HG03457 (cell line): ENCODE data around the gene NMNAT3.

Experiments used
- ATAC-seq: cut with Tn5 transposase; IDR thresholded peaks from one replicate; pipeline ENCODE4 v1.9.1; 2021; ENCODE audit warnings: moderate number of reproducible peaks; ENCODE audit not compliant: unreplicated experiment

NMNAT3 gene

GRCh38 chr3:139677388-139678155 lies at the start of gene NMNAT3:
Gene NMNAT3 (minus strand): TSS chr3:139677972. CDS start chr3:139627724, 50,248 bp downstream.
- ATAC-seq = peak; percentile 90

GRCh38 chr3:139721370-139721769 lies 43.6 kb upstream of the NMNAT3 start:
- no peak for ATAC-seq

DNA sequence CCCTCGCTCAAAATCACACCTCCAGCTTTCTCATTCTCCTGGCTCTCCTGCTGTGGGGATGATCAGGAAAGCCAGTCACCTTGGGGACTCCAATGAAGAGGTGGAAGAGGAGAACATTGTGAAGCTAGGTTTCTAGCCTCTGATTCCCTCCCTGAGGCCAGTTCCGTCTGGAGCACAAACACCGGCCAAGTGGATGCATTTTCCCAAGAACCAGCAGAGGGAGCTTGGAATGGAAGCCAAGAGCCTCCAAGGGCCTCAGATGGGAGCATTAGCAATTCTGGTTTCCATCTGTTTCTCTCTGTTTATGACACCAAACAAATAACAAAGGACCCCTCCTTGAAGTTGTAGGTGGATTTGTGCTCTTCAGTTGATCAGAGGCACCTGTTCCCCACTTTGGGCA lies 40.6 kb upstream of the NMNAT3 start:
- no peak for ATAC-seq

DNA sequence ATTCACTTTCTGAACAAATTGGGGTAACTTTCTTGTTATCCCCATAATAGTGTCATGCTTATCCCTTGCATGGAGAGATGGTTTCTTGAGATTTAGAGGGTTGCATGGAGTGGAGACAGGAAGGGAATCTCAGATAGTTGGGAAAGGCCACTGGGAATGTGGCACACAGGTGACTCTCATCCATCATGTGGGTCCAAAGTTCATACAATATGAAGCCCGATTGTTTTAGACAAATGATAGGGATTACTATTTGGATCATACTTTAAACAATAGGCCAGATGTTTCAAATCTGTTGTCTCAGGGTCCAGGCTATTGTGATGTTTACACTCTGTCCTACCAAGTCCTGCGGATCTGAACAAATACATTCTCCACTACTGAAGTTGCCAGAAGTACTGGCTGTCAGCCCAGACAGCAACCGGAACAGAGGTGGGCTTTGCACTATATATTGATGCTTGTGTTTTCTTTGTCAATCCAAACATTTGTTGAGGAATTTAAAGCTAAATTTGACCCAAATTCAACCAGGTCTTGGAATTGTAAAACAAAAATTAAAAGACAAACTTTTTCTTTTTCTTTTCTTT lies 39.2 kb upstream of the NMNAT3 start:
- no peak for ATAC-seq

GRCh38 chr3:139715743-139716360 lies 38.1 kb upstream of the NMNAT3 start:
- no peak for ATAC-seq

DNA sequence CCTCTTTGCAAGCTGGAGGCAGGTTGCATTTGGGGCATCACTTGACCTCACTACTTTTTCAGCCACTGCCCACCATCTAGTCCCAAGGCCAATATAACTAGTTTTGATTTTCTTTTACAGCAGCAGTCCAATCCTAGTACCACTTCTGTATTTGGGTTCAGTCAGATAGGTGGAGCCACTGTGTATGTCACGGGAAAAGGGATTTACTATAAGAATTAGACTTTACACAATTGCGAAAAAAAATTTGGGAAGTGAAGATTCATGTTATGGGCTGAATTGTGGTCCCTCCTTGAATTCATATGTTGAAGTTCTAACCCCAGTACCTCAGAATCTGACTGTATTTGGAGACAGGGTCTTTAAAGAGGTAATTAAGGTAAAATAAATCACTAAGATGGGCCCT lies 37.4 kb upstream of the NMNAT3 start:
- no peak for ATAC-seq

GRCh38 chr3:139710212-139710611 lies 32.4 kb upstream of the NMNAT3 start:
- ATAC-seq = no peak

GRCh38 chr3:139705631-139706030 lies 27.9 kb upstream of the NMNAT3 start:
- no peak for ATAC-seq

- ATAC-seq = no peak
These were observed 18.5 kb upstream of the NMNAT3 start for GRCh38 chr3:139696314-139696604.

DNA sequence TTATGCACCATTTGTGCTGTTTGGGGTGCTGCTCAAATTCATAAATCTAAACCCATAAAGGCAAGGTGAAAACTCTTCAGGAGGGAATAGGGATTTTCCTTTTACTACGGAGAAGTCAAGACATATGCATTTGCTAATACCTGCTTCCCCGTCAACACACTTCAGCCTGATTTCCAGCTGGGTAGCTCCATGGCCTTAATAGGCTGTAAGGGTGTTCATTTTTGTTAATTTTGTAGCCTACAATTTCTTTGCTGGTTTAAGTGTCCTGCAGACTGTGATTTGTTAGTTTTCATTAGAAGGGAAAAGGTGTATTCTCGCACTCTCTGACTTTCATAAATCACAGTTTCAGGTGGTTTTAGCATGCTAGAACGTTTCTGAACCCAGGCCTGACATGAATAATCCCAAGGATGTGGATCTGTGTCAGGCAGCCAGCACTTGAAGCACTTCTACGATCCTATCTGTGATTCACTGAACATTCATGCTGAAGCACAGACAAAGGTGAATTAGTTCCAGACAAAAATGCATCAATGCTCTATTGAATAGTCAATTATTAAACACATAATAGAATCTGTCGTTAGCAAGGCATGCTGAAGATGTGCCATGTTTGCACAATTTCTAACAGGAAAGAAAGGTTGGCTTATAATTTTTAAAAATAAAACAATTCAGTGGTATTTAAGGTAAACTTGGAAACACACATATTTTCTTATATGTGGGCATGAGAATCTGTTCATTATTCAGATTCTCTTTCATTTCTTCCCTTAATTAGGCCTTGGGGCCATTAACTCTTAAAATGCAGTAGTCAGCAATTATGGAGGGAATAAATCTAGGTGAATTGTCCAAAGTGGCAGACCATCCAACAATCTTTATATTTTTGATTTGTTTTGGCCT lies 17.9 kb upstream of the NMNAT3 start:
- no peak for ATAC-seq

DNA sequence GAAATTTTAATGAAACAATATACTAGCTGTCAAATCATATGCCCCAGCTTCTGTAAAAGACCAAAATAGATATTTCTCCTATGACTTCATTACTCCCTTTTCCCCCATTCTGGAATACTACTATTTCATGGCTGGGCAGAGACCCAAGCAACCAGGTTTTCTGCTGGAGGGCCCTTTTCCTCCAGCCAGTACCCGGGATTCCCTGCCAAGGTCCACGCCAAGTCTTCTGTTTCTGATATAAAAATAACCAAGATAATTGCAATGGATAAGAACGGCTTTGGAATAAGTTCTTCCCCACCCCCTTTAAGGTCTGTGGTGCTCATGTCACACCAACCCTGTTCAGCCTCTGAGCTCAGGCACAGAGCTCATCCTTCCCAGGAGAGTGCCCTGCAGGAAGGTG lies 17.2 kb upstream of the NMNAT3 start:
- no peak for ATAC-seq

GRCh38 chr3:139694542-139694941 lies 16.8 kb upstream of the NMNAT3 start:
- ATAC-seq = no peak

- ATAC-seq = no peak
These were observed 13.8 kb upstream of the NMNAT3 start for GRCh38 chr3:139691619-139692018.

GRCh38 chr3:139689708-139690228 lies 12.0 kb upstream of the NMNAT3 start:
- ATAC-seq = no peak

- no peak for ATAC-seq
These were observed 11.3 kb upstream of the NMNAT3 start for GRCh38 chr3:139689122-139689521.

- no peak for ATAC-seq
These were observed 9.7 kb upstream of the NMNAT3 start for GRCh38 chr3:139687431-139687830.

DNA sequence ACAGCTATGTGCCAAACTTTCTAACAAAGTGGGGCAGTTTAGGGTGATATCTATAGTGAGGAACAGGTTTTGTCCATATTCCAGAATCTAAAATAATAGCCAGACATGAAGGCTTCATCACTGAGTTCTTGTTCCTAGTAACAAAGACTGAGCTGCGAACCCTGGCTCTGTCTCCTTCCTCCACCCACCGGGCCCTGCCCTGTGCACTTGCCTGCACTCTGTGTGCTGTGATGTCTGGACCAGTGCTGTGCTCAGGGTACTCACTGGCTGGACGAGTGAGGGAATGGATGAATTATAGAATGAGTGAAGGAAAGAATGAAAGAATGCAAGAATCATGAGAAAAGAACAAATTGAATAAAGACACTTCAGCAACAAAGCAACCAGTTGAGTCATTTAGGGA lies 8.9 kb upstream of the NMNAT3 start:
- no peak for ATAC-seq

- no peak for ATAC-seq
These were observed 8.4 kb upstream of the NMNAT3 start for GRCh38 chr3:139686206-139686605.

DNA sequence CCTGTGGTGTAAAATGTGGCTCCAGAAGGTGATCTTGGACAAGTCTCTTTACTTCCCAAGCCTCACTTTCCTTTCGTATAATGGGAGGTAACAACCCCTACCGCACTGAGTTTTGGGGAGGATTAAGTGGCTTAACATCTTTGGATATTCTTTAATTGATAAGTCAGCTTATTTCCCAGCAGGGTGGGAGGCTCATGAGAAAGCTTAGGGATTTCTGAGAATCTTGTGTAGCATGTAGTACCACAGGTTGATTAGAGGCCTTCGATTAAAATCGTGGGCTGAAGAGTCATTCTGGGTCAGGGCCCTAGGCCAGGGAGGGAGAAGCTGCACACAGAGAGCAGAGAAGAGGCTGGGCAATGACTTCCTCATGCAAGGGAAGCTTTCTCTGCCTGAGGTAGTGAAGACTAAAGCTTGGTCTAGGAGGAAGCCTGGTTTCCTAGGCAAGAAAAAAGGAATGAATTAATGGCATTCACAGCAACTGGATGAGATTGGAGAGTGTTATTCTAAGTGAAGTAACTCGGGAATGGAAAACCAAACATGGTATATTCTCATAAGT lies 1.5 kb upstream of the NMNAT3 start:
- no peak for ATAC-seq

- no peak for ATAC-seq
These were observed 962 bp downstream of the NMNAT3 start for GRCh38 chr3:139676632-139677387.
